ENCODE data around the gene APLP1. TPM values are rescaled to one million over a fixed set of nuclear protein-coding genes. Genes with fewer than 3 reads are reported as not detected.
"Not testable (repeated sequence)": the region's sequence is repeated elsewhere in the genome, so short reads cannot be mapped to it uniquely, and the experiment has no call there.

APLP1 gene
- total RNA-seq, 1 donor from 2014 or later, result 2.0 TPM

DNA sequence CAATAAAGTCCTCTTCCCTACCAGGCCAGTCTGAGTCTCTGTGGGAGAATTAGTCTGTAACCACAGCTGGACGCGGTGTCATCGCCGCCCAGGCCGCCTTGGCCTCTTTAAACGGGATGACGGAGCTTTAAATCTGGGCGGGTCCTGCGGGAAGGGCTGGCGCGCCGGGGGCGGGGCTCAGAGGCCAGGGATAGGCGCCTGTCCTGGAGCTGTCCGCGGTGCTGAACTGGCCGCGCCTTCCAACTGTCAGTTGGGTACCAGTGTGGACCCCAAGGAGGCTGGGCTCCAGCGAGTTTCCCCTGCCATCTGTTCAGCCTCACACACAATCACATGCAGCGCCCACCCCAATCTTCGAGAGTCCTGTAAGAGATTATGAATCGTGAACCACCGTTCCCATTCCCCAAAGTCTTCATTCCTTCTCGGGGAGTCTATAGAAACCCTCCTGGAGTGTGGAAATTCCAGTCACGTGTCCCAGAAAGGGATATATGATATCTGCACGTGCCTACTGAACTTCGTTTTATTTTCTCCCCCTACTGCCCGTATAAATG, 11.5 kb downstream of the APLP1 start:
- intact Hi-C loops (cut with micrococcal nuclease), result no loop called here

DNA sequence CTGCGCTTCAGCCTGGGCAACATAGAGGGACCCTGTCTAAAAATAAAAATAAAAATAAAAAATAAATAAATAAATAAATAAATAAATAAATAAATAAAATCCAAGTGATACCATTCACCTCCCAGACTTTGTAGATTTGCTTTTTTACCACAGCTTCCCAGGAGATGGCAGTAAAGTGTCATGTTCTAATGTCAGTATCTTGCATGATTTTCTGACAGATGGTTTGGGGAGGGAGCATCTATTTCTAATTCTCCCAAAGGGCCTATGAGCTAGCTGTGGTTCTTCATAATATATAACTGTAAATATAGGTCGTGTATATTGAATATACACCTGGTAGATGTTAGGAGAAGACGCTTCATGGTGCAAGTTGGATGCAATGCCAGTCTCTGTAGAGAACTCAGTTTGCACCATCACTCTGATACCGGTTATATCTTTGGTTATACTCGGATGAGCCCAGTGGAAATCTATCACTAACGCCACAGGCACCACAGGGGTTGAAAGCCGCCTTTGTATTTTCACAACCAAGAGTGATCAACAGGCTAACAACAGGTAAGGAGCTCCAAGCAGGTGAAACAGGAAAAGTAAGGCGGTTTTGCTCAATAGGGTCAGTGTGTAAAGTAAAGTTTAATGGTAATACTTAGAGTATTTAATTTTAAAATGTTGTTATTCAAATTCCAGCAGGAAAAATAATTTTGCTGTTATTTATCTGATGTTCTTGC, 13.9 kb downstream of the APLP1 start:
- intact Hi-C loops (cut with micrococcal nuclease), result loop anchor here (1.0 to 2.0 kb wide), 3 partner anchors 17 to 54 kb away; partner anchors contain the start of gene LRFN3

DNA sequence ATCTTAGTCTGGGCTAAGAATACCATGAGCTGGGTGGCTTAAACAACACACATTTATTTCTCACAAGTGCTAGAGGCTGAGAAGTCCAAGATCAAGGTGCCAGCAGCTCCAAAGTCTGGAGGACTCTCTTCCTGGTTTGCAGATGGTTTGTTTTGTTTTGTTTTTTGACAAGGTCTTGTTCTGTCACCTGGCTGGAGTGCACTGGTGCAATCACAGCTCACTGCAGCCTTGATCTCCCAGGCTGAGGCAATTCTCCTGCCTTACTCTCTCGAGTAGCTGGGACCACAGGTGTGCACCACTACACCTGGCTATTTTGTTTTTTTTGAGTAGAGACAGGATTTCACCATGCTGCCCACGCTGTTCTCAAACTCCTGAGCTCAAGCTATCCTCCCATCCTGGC, 15.5 kb downstream of the APLP1 start:
- intact Hi-C loops (cut with micrococcal nuclease), result loop anchor here (2.0 kb wide), 1 partner anchor 15 kb away; no protein-coding TSS in a partner anchor

DNA sequence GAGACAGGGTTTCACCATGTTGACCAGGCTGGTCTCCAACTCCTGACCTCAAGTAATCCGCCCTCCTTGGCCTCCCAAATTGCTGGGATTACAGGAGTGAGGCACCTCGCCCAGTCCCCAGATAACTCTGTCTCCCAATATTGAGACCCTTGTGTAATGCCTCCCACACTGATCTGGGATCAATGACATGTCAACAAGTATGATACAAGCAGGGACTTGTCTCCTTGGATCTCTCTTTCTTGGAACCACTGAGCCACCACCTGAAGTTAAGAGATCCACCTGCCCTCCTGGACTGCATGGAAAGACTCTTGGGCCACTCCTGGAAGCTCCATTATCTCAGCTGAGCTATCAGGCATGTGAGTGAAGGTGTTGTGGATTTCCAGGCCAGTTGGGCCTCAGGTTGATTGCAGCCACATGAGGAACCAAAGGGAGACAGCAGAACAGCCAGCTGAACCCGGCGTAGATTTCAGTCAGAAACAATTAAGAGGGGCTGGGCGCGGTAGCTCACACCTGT, 16.9 kb downstream of the APLP1 start:
- intact Hi-C loops (cut with micrococcal nuclease), result no loop called here

DNA sequence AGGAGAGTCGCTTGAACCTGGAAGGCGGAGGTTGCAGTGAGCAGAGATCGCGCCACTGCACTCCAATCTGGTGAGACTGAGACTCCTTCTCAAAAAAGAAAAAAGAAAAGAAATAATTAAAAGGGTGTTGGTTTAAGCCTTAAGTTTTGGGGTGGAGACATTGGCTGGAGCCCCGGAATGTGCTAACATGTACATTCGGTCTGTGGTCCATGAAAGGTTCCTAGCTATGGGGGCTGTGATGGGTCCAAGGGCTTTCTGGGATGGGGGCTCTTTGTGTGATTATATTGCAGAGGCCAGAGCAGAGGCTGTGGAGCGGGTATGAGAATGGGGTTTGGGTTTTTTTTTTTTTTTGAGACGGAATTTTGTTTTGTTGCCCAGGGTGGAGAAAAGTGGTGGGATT, 17.5 kb downstream of the APLP1 start:
- intact Hi-C loops (cut with micrococcal nuclease), result no loop called here

DNA sequence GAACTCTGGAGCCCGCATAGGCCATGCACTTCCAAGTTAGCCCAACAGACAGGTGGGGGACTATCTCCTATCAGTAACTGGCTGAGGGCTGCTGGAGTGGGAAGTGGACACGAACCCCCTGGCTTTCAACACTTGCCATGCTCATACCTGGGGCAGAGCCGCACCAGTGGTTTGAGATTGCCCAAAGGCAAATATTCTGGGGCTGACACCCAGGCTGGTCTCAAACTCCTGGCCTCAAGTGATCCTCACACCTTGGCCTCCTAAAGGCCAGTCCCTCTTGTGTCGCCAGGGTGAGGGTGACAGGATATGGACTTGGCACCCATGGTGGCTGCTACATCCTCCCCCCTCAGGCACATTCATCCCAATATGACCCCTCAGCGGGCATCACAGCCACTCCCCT, 18.8 kb downstream of the APLP1 start:
- intact Hi-C loops (cut with micrococcal nuclease), result no loop called here

DNA sequence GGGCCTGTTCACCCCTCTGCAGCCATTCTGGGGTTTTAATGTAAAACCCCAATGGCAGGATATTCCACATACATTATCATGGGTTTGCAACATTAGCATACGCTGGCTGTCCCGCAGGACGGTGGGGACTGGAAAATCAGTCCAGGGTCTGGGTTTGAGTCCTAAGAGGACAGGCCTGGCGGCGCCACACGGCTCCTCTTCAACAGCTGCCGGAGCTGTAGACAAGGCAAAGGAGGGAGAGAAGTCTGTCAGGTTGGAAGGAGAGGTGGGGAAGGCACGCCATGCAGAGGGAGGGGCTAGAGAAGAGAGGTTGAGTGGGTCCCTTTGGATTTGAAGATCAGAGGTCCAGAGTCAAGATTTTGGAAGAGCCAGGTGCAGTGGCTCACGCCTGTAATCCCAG, 20.0 kb downstream of the APLP1 start:
- intact Hi-C loops (cut with micrococcal nuclease), result no loop called here

DNA sequence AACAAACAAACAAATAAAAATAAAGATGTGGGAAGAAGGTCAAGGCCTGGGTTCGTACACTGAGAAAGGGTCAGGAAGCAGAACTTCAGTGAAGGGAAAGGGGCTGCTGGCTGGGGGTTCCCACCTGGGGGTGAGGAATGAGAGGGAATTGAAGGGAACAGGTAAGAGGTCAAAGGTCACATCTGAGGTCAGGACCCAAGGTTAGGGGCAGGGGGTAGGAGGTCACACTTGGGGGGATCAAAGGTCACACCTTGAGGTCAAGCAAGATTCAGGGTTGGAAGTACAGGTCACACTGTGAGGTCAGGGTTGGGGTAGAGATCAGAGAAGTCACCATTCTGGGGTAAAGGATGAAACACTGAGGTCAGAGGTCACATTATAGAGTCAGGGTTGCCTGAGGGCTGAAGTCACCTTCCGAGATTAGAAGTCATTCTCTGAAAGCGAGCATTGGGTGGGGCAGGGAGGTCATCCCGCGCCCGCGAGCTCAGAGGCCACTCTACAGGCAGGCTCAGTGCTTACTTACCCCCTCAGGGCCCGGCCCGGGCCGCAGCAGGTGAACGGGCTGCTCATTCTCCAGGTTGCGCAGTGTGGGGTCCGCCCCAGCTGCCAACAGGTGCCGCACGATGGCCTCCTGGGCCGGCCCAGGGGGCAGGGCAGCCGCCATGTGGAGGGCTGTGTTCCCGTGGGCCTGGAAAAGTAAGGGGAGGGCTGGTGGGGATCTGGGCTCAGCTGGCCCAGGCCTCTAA, 21.2 kb downstream of the APLP1 start:
- intact Hi-C loops (cut with micrococcal nuclease), result no loop called here

DNA sequence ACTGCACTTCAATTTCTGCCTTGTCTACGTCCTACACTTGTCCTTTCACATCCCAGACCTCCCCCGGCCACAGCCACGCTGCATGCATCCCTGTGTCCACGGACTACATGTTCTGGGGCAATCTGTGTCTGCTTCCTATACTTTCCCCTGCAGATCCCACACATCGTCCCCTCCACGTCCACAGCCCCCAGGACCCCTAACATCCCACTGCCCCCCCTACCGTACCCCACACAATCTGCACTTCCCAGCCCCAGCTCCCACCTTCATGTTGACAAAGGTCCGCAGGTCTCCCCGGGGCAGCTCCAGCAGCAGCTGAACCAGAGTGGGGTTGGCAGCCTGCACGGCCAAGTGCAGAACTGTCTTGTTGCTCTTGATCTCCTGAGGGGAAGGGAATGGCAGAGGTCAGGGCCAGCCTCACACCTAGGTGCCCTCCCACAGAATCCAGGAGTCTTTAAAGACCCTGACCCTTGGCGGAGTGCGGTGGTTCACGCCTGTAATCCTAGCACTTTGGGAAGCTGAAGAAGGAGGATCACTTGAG, 21.8 kb downstream of the APLP1 start:
- intact Hi-C loops (cut with micrococcal nuclease), result no loop called here

DNA sequence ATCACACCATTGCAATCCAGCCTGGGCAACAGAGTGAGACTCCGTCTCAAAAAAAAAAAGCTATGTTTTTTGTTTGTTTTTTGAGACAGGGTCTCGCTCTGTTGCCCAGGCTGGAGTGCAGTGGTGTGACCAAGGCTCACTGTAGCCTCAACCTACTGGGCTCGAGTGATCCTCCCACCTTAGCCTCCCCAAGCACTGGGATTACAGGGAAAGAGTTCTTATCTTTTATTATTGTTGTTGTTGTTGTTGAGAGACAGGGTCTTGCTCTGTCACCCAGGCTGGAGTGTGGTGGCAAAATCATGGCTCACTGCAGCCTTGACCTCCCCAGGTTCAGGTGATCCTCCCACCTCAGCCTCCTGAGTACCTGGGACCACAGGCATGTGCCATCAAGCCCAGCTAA, 23.4 kb downstream of the APLP1 start:
- intact Hi-C loops (cut with micrococcal nuclease), result not testable (repeated sequence)

DNA sequence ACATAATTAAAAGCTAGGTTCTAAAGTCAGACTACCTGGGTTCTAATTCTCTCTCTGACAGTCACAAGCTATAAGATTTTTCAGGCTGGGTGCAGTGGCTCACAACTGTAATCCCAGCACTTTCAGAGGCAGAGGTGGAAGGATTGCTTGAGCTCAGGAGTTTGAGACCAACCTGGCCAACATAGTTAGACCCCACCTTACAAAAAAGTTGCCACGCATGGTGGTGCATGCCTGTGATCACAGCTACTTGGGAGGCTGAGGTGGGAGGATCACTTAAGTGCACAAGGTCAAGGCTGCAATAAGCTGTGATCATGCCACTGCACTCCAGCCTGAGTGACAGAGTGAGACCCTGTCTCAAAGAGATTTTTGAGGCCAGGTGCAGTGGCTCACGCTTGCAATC, 26.0 kb downstream of the APLP1 start:
- intact Hi-C loops (cut with micrococcal nuclease), result no loop called here

DNA sequence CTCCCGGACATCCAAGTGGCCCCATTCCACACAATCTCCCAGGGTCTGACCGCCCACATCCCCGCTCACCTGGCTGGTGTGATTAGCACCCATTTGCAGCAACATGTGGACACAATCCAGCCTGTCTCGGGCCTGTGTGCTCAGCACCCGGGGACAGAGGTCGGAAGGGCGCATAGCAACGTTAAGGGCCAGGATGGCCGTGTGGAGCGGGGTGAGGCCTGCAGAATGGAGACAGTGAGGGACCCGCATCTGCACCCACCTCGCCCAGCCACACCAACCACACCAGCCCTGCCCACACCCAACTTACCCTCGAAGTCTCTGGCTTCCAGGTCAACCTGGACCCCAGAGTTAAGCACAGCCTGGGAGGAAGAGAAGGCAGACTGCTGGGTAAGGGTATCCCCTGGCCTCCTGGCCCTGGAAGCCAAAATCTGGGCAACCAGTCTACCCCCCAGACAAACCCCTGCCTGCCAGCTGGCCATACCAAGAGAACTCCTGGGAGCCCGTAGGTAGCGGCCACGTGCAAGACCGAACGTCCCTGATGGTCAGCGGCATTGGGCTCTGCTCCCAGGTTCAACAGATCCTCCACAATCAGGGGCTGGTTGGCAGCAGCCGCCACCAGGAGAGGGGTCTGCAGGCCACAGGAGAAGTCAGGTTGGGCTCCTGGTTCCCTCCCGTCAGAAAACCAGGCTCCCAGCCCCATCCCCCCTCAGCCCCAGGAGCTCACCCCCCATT, 27.7 kb downstream of the APLP1 start:
- intact Hi-C loops (cut with micrococcal nuclease), result no loop called here

DNA sequence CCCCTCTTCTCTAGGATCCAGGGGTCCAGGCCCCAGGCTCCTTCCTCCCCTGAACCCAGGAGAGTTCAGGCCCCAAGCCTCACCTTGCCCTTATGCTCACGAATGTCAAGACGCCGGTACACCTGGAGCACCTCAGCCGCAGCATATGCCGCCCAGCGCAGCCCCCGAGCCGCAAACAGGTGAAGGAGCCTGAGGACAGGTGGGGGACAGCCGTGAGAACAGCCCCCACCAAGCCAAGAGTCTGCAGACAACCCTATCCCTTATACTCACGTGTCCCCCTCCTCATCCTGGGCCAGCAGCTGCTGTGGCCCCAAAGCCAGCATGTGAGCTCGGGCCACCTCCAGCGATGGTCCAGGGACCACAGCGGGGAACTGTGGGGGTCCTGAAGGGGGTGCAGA, 28.3 kb downstream of the APLP1 start:
- intact Hi-C loops (cut with micrococcal nuclease), result no loop called here

DNA sequence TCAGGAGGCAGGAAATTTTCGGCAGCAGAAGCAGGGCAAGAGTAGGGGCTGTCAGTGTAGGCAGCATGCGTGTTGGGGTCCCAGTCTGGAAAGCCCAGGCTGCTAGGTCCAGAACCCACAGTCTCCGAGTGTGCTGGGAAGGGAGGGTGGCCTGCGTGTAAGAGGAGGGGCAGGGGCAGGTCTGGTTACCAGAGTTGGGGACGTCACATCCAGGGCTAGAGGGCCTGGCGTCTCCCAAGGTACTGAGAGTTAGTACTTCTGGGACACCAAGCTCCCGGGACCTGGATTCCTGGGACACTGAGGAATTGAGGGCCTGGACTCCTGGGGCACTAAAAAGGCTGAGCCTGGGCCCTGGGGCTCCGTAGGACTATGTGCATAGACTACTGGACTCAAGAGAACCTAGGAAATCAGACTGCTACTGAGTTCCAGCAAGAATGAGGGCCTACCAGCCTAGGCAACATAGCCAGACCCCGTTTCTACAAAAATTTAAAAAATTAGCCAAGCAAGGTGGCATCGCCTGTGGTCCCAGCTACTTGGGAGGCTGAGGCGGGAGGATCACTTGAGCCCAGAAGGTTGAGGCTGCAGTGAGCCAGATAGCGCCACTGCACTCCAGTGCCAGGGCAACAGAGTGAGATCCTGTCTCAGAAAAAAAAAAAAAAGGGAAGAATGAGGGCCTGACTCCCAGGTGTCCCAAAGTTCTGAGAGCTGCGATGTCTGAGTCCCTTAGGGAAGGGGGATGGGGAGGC, 29.5 kb downstream of the APLP1 start:
- intact Hi-C loops (cut with micrococcal nuclease), result loop anchor here (2.0 kb wide), 1 partner anchor 15 kb away; no protein-coding TSS in a partner anchor

DNA sequence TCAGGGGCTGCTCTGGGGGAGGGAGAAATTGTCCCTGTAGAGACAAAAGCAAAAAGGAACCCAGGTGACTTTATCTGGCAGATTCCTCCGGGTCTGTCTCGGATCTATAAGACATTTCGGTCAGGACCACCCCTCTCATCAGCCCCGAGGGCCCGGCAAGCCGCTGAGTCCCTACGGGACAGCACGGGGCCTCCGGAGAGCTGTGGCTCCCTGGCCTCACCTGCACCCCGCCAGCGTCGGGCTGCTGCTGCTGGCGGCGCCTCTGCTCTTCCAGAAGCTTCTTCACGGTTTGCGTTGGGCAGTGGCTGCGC, 30.1 kb downstream of the APLP1 start:
- intact Hi-C loops (cut with micrococcal nuclease), result loop anchor here (2.0 kb wide), 1 partner anchor 16 kb away; no protein-coding TSS in a partner anchor

DNA sequence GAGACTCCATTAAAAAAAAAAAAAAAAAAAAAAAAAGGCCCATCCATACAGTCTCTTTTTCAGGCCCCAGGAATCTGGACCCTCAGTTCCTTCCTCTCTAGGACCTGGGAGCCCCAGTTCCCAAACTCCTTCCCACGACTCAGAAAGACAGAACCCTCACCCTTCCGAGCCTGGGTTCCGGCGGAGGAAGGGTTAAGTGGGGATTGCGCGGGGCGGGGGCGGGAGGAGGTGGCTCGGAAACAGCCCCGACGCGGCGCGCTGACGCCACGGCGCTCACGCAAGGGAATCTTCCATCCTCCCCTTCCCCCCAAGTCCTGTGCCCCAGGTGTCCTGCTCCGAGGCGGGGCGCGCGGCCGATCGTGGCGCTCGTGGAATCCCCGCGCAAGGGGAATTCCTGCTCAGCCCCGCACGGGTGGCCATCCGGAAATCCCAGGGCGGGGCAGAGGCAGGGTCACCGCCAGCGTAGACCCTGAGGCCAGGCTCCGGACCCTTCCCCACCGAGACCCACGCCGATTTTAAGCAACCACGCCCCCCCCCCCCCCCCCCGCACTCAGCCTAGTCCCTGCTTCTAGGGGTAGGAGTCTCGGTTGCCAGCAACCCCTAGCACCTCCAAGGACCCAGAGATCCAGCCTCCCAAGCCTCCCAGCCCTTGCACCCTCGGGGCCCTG, 31.3 kb downstream of the APLP1 start:
- intact Hi-C loops (cut with micrococcal nuclease), result loop anchor here (1.0 to 5.0 kb wide), 3 partner anchors 17 to 187 kb away; no protein-coding TSS in a partner anchor

DNA sequence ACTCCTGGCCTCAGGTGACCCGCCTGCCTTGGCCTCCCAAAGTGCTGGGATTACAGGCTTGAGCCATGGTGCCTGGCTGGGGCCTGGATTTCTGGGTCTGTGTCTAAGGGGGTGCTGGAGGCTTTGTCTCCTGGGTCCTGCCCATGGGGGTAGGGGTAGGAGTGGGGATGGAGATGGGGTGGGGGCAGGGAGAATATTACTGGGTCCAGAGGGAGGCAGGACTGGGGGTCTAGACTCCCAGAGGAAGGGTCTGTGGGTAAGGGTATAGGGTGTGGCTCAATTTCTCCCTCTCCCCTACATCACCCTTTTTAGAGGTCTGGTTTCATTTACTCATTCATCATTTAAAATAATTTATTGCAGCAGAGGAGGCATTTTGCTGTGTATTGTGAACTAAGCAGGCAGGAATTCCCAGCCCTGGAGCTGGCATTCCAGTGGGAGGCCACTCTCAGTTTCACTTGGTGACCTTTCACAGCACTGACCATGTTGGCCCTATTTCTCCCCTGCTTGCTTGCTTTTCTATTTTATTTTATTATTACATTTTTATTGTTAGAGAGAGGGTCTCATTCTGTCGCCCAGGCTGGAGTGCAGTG, 32.8 kb downstream of the APLP1 start:
- intact Hi-C loops (cut with micrococcal nuclease), result loop anchor here (5.0 kb wide), 1 partner anchor 189 kb away; no protein-coding TSS in a partner anchor

DNA sequence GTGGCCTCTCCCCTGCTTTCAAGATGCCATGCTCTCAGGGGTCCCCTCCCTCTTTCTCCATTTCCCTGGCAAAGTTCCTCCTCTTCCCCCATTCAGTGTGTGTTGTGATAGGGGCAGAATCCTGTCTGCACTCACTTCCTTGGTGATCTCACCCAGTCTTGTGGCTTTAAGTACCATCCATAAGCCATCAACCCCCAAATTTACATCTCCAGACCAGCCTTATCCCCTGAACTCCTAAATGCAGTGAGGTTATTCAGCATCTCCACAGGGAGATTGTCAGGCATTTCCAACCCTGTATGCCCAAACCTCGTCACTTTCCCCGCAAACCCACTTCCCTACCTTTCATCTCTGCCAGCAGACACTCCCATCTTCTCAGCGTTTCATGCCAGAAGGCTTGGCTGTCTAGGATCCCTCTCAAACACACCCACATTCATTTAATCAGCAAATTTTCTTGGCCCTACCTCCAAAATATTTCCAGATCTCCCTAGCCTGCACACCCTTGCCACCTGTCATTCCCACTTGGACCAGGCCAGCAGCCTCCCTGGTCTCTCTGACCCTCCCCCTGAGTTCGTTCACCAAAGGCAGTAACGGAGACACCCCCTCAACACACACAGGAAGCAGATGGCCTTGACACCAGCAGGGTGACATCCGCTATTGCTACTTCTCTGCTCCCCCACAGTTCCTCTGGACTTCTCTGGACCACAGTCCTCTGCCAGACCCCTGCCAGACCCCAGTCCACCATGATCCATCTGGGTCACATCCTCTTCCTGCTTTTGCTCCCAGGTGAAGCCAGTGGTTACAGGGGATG, 33.7 kb downstream of the APLP1 start, which contains the start of gene HCST:
TSS of gene HCST (plus strand) at position 676 of the 808 bp plus-strand sequence. CDS start at position 741, 65 bp downstream.
- intact Hi-C loops (cut with micrococcal nuclease), result loop anchor here (2.0 to 5.0 kb wide), 2 partner anchors 157 to 190 kb away; partner anchors contain the start of genes PSENEN and U2AF1L4

Measured in T-helper 2 cell treated with Interferon-gamma antibody and Interleukin-4, amounts not matched to agents 100 ng/mL and 5 ng/mL, for 36 hours (primary cell).